GM03348 (cell line): ENCODE results near the gene CDC45.

Source experiments
- DNase-seq: peaks from one replicate; pipeline ENCODE4 v3.0.0; 2012; ENCODE audit warnings: low spot score

The CDC45 gene

DNA sequence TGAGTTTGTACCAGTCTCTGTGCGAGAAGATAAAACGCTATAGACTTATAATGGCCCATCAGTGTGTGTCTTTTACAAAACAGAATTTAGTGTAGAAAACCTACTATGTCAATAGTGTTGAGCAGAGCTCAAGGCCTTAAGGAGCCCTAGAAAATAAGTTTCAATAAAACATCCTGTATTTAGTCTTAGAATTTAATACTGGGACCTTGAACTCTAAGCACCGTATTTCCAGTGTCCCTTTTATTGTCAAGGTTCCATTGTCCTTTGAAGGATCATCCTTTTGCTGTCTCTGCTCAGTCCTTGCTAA, 16.6 kb downstream of the CDC45 start:
- no peak for DNase-seq

DNA sequence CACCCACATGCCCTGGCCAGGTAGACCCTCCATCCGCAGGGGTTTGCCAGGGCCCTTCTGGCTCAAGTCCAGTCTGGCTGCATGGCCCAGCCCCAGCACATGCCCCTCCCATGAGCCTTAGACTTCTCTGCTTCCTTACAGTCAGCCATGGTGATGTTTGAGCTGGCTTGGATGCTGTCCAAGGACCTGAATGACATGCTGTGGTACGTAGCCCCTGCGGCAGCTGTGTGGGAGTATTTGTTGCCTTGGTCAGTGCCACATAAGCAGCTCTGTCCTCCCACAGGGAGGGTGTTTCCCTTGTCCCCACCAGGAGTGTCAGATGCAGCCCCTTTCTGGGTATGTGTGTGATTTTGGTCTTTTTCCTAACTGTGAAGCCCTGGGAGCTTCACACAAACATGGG, 17.5 kb downstream of the CDC45 start:
- DNase-seq = peak; percentile 47

DNA sequence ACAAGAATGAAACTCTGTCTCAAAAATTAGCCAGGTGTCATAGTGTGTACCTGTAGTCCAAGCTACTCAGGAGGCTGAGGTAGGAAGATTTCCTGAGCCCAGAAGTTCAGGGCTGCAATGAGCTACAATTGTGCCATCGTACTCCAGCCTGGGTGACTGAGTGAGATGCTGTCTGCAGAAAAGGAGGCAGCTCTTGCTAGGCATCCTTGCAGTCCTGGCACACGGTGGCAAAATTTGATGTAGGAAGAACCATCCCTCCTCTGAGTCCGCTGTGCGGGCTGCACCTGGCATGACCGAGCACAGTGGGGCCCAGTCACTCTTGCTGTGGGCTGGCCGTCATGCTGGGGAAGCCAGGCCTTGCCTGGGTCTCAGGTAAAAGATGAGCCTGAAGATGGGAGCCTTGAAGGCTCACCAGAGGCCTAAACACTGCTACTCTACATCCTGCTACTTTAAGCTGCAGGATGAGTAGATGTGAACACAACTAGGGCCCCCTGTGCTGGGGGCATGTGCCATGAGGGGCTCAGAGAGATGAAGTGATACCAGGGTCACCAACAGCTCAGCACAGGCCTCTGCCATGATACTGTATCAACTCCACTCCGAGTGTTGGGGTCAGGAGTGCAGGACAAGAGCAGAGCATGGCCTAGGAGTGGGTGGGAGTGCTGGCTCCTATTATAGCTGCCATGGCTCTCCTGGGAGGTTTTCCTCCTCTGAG, 18.6 kb downstream of the CDC45 start:
- DNase-seq = no peak

DNA sequence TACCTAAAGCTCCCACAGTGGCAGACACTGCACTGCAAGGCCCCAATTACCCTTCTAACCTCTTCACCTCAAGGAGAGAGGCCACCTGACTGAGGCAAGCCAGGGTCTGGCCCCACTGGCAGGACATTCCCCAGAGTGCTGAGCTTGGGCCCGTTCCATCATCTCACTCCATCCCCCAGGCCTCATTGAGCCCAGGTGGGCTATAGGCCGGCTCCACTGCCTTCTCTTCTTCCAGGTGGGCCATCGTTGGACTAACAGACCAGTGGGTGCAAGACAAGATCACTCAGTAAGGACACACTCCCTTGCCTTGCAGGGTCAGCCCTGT, 19.1 kb downstream of the CDC45 start:
- DNase-seq = no peak

DNA sequence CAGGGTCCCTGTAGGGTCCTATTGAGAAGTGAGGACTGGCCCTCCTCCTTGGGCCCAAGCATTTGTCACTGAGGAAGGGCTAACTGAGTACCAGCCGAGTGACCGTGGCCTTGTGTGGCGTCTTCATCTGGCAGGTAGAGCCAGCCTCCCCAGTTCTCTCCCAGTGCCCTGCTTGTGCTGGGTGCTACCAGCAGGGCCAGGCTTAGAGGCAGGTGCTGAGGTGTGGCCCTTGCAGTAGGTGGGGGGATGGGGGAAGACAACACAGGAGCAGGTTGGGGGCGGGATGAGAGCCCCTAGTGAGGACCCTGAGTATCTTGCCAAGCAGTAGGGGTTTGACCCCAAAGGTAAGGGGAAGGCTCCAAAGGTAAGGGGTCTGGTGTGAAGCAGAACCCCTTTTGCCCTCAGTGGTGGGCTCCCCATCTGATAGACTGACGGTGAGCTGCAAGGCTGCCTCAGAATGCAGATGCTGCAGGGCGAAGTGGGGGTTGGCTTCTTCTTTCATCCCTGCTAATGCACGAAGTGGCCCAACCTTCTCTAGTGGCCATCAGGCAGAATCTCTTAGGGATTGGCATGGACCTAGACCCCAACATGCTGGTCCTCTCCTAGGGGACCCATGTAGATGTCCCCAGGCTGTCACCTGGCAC, 19.6 kb downstream of the CDC45 start:
- DNase-seq = no peak

DNA sequence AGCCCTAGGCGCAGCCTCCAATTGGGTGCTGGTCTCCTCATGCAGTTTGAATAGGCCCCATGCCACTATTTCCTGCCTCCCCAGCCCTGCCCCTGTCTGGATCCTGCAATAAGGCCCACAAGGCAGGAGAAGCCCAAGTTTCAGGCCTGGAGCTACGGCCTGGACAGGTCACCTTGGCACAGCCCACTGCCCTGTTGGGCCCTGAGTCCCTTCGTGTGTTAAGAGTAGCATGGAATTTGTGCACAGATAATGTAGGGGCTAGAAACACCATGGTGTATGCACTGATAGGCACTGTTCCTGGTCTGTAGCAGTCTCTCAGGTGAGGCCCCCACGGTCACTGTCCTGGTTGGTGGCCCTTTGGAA, 20.1 kb downstream of the CDC45 start:
- no peak for DNase-seq

DNA sequence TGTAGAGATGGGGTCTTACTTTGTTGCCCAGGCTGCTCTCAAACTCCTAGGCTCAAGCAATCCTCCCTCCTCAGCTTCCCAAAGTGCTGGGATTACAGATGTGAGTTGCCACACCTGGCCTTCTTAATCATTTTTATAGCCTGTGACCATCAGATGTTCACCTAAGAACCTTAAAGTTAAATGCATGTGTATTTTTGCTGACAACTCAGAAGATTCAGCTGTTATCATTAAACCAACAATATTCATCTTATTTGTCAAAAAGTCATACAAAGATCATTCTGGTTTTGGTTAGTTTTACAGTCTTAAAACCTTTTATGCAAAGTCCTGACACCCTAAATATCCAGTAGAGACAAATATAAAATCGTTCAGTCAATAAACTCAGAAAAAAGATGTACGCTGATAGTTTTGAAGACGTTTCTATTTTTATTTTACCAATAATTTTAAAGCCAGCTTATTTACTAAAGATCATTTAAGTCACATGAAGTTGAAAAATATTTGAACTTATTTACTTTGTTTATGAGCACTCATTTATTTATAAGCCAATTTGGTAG, 22.3 kb downstream of the CDC45 start:
- DNase-seq = no peak

DNA sequence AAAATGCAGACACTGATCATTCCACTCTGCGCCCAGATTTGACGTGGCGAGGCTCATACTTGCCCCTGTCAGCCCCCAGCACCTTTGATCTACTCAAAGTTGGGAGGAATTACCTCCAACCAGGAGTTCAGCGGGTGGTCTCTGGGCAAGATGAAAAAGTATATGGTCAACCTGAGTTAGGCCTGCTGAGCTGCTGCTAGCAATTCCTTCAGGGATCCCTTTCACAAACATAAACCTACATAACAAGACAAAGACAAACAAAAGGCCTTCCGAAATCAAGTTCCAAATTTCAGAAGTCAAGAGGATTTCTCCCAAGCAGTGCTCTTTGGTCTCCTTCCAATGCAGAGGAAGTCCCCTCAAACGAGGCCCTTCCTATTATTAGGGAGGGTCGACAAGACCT, 23.6 kb downstream of the CDC45 start:
- DNase-seq = no peak

DNA sequence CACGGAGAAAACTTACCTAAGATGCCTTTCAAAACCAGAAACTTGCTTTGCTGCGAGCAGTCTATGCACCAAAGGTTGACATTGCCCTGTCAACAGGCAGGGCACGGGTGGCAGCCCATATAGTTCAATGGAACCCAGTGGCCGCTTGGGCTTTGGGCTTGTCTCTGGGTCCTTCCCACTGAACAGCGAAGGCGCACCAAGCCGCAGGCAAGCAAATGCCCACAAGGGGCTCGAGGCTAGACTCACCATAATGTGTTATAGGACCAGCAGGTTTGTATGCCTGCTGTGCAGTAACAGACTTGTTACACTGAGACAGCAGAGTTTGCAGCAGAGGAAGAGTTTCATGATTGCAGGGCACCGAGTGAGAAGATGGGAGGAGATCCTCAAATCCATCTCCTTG, 24.1 kb downstream of the CDC45 start:
- DNase-seq = no peak

DNA sequence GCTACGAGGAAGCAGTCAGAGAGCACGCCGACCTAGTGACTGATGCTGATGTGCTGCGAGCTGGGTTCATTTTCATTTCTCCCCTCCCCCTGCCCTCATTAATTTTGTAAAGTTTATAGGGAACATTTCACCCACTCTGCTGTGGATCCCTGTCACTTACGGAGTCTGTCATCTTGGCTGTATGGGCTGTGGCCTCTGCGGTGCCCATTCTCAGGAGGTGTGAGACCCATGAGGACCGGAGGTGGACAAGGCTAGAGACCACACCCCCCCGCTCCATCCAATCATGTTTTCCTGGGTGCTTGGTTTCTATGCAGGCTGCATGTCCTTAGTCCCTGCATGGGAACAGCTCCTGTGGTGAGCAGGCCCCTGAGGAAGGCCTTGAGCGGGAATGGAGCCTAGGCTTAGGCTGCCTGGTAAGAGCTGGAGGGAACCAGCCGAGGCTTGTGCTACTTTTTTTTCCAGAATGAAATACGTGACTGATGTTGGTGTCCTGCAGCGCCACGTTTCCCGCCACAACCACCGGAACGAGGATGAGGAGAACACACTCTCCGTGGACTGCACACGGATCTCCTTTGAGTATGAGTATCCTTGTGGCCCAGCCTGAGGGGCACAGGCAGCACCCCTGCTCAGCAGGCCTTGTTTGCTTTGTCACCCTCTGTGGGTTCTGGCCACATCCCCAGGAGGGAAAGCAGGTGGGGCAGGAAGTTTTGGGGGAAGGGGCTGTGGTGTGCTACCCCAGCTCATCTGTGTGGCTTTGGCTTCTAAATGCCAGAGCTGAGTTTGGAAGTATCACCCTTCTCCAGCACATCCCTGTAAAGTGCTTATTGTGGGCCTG, 25.4 kb downstream of the CDC45 start:
- DNase-seq = no peak

DNA sequence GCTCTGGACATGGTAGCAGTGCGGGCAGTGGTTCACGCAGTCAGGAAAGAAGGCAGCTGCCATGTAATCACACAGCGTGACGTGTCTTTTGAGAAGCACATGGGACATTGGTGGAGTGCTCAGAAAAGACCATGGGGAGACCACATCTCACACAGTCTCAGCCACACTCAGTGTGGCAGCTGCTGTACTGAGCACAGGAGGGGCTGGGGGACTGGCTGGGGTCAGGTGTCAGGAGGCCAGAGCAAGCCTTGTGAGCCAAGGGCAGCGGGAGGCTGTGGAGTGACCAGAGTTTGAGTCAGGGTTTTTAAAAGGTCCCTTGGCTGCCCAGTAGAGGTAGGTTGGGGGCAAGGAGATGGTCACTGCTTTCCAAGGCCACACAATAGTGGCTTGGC, 26.0 kb downstream of the CDC45 start:
- DNase-seq = no peak

DNA sequence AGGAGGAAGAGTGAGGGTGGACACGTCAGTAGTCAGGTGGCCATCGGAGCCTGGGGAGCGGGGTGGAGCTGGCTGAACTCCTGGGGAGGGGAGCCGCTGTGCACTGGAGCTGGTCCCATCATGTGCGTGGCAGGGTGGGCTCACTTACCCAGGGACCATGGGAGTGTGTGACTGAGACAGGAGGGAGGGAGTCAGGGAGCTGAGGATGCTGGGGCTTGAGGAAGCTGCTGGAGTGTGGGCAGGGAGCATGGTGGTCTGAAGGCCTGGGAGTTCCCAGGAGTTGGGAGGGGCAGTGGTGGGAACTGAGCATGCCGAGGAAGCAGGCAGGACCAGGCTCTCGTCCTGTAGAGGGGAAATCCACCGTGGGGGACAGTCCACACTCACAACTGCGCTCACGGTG, 26.5 kb downstream of the CDC45 start:
- no peak for DNase-seq

DNA sequence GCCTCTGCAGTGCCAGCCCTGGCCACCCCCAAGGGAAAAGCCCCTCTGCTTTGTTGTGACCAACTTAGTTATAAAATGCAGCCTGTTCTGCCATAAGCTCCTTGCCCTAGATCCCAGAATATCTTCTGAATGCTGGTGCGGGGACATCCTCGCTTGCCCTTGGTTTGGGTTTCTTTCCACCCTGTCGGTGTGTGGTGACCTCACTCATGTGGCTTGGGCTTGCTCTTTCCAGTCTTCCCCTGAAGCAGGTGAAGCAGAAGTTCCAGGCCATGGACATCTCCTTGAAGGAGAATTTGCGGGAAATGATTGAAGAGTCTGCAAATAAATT, 27.8 kb downstream of the CDC45 start:
- no peak for DNase-seq

DNA sequence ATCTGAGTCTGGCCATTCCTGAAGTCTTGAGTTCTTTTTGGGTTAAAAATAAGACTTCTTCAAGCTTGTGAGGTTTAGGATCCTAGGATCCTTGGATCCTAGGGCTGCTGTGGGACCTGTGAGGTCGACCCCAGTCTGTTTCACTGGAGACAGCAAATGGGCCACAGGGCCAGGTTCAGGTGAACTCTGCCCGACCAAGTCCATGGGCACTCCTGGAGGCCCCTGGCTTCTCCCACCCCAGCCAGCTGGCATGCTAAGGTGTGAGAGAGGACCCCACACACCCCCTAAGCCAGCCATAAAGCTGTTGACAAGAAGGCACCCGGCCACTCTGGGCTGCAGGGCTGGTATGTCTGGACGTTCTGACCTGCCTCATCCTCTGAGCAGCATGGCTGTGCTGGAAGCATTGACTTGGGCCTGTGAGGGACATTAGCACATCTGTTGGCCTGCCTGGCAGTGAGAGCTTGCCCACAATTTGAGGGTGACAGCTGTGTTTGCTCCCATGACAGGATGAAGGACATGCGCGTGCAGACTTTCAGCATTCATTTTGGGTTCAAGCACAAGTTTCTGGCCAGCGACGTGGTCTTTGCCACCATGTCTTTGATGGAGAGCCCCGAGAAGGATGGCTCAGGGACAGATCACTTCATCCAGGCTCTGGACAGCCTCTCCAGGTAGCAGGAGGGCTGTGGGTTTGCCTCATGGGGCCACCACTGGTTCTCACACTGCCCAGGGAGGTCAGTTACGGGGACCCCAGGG, 28.5 kb downstream of the CDC45 start:
- DNase-seq = no peak

DNA sequence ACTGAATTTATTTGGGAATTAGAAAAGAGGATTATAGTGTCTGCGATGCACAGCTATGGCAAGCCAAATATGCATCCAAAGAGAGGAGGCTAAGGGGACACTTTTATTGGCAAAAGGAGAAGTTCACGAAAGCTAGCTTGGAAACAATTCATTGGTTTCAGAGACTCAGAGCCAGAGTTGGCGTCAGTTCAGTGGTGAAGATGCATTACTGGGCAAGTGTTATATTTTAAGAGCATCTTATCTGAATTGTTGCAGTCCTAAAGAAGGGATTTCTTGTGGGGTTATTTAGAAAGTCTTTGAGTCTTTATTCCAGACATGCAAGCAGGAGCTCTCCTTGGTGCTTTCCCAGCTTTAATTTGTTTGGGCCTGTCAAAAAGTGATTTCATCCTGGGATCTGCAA, 29.5 kb downstream of the CDC45 start:
- DNase-seq = no peak

DNA sequence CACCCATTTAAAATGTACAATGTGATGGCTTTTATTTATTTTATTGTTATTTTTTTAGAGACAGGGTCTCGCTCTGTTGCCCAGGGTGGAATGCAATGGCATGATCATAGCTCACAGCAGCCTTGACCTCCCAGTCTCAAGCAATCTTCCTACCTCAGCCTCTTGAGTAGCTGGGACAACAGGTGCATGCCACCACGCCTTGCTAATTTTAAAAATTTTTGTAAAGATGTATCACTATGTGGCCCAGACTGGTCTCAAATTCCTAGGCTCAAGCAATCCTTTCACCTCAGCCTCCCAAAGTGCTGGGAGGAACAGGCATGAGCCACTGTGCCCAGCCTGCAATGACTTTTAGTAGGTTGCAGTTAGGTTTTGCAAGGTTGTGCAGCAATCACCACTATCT, 30.2 kb downstream of the CDC45 start:
- DNase-seq = no peak

DNA sequence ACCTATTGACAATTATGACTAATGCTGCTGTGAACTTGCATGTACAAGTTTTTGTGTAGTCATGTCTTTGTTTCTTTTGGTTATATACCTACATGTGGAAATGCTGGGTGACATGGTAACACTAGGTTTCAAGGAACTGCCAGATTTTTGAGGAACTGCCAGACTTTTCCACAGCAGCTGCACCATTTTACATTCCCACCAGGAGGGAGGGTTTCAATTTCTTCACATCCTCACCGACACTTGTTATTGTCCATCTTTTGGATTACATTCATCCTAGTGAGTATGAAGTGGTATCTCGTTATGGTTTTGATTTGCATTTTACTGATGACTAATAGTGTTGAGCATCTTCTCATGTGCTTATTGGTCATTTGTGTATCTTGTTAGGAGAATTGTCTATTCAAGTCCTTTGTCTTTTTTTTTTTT, 31.2 kb downstream of the CDC45 start:
- no peak for DNase-seq

DNA sequence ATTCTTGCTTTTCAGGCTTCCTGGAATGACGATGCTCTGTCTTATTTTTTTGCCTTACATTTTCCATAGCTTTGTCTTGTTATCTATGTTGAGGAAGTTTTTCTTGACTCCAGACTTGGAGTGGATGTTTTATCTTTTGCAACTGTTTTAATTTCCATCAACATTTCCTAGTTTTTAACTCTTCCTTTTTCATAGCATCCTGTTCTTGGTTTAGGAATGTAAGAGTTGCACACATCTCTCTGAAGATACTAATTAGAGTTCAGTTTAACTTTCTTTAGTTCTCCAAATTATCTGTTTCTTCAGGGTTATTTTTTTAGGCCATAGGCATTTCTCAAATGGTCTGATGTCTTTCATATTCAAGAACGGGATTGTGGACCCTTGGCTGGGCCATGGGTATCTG, 34.1 kb downstream of the CDC45 start:
- no peak for DNase-seq

DNA sequence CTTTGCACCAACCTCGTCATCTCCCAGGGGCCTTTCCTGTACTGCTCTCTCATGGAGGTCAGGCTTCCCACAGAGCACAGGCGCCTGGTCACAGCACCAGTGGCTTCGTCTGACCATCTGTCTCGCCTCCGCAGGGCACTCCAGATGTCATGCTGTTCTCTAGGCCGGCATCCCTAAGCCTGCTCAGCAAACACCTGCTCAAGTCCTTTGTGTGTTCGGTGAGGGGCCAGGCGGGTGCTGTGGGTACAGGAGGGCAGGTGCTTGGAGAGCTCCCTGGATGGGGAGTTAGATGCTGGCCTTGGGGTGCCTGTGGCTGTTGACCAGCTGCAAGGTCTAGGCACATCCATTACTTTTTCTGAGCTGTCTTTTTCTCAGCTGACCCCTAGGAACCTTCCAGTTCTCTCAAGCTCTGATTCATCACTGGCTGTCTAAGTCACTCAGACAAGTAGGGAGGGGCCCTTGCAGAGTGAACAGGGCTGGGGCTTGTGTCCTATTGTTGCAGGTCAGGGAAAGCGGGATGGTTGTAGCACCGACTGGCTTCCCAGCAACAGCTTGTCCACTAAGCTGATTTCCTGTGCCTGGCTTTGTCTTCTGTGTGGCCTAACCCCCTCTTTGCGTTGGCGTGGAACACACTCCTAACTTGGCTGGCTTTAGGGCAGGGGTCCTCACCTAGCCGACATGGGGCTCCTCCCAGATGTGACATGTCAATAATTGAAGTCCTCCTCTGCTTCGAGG, 35.3 kb downstream of the CDC45 start:
- DNase-seq = no peak

DNA sequence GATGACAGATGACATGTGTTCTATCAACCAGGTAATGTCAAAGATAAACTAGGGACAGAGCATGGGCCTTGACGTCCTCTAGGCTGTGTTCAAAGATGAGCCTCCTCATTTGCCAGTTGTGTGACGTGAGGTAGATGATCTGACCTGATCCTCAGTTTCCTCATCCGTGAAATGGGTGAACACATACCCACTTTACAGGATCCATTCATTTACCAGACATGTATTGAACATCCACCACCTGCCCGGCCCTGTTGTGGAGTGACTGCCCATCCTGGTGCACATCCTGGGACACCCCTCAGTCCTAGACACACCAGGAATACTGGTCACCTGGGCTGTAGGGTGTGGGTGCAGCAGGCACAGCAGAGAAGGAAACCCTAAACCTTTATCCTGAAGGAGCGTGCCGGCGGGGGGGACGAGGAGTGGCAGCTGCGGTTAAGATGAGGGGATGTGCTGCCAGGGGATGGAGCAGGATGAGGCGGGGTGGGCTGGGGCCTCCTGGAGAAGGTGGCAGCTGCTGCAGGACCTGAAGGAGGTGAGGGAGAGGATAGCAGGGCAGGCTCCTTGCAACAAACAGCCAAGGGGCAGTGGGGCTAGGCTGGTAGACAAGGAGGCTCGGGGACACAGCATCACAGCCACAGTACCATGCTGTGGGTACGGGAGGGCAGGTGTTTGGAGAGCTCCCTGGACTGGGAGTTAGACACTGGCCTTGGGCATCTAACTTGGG, 36.1 kb downstream of the CDC45 start:
- no peak for DNase-seq

DNA sequence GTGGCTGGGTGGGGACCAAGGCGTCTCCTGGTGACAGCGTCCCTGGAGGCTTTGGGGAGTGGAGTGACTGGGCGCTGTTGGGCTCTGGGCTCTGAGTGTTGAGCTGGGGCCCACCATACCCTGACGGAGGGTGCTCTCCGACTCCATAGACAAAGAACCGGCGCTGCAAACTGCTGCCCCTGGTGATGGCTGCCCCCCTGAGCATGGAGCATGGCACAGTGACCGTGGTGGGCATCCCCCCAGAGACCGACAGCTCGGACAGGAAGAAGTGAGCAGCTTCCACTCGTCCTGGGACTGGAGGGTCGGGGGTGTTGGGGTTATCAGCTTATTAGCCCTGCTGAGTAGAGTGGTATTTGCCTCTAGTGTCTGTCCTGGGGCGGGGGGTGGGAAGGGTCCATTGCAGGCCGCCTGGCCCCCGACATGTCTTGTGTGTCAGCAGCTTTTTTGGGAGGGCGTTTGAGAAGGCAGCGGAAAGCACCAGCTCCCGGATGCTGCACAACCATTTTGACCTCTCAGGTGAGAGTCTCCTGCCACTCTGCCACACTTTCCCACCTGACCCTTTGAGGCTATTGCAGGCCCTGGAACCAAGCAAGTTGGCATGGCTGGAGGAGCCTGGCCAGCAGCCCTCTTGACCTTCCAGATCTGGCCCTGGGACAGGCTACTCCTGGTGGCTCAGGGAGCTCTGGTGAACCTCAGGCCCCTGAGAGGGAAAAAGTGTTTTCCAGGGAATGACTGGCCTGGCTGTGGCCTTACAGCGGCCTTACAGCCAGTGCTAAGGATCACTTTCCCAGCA, 36.9 kb downstream of the CDC45 start:
- DNase-seq = no peak
